K562 (cell line): ENCODE results near the gene DOCK3.

ENCODE experiments used
- CBFA2T3 ChIP-seq: fragments of 450-650 bp; IDR thresholded peaks from 2 replicates; pipeline ENCODE4 v1.6.1; 2017
- DMBX1 ChIP-seq: fragments of 250-450 bp; sonication (Bioruptor Pico); IDR thresholded peaks from 2 replicates; pipeline ENCODE4 v1.8.0; 2022; ENCODE audit warnings: inconsistent platforms, mild to moderate bottlenecking, moderate library complexity, borderline replicate concordance
- GATA2 ChIP-seq: sonication (generic); formaldehyde crosslinking; IDR thresholded peaks from 2 replicates; pipeline ENCODE4 v1.4.0; 2020; ENCODE audit warnings: mild to moderate bottlenecking, missing genetic modification reagents
- GMEB1 ChIP-seq: fragments of 250-450 bp; sonication (Bioruptor Pico); IDR thresholded peaks from 2 replicates; pipeline ENCODE4 v1.4.0; 2020; ENCODE audit warnings: mild to moderate bottlenecking
- KLF13 ChIP-seq: fragments of 450-650 bp; IDR thresholded peaks from 2 replicates; pipeline ENCODE4 v1.6.1; 2016; ENCODE audit warnings: missing genetic modification characterization, low read depth, mild to moderate bottlenecking, missing compliant biosample characterization, moderate library complexity, borderline replicate concordance
- MAFK ChIP-seq: IDR thresholded peaks from 2 replicates; pipeline ENCODE4 v1.6.1; 2011; ENCODE audit warnings: low read length, improper control_type of control experiment
- ZKSCAN1 ChIP-seq: fragments of 150-350 bp; IDR thresholded peaks from 2 replicates; pipeline ENCODE4 v1.6.1; 2016; ENCODE audit warnings: low read depth, low read length
- TF ChIP-seq, protein P1 (sequence below): fragments of 200-800 bp; sonication (Bioruptor generic); IDR thresholded peaks from 2 replicates; pipeline ENCODE4 v1.6.1; 2016; ENCODE audit warnings: missing genetic modification characterization, missing compliant biosample characterization

DNA sequence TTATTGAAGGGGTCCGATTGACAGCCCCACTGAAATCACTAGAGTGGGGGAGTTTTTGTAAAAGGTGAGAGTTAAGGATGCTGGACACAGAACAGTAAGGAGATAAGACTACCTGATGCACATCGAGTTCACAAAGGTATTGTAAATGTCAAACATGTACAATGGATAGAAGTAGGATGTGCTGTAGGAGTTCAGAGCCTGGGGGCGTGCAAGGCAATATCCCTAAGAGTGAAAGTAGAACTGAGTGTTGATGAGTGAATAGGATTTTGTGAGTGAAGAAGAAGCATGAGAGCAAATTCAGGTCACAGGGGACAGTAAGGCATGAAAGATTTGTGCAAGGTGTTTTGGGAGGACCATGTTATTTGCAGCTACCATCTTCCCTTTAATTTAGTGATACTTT lies 21.5 kb downstream of the DOCK3 start:
- TF ChIP-seq GMEB1 = no peak
- no peak for TF ChIP-seq MAFK
- TF ChIP-seq DMBX1 (CRISPR knock-in tag) = no peak
- no peak for TF ChIP-seq KLF13 (tag)
- TF ChIP-seq, protein P1, sequence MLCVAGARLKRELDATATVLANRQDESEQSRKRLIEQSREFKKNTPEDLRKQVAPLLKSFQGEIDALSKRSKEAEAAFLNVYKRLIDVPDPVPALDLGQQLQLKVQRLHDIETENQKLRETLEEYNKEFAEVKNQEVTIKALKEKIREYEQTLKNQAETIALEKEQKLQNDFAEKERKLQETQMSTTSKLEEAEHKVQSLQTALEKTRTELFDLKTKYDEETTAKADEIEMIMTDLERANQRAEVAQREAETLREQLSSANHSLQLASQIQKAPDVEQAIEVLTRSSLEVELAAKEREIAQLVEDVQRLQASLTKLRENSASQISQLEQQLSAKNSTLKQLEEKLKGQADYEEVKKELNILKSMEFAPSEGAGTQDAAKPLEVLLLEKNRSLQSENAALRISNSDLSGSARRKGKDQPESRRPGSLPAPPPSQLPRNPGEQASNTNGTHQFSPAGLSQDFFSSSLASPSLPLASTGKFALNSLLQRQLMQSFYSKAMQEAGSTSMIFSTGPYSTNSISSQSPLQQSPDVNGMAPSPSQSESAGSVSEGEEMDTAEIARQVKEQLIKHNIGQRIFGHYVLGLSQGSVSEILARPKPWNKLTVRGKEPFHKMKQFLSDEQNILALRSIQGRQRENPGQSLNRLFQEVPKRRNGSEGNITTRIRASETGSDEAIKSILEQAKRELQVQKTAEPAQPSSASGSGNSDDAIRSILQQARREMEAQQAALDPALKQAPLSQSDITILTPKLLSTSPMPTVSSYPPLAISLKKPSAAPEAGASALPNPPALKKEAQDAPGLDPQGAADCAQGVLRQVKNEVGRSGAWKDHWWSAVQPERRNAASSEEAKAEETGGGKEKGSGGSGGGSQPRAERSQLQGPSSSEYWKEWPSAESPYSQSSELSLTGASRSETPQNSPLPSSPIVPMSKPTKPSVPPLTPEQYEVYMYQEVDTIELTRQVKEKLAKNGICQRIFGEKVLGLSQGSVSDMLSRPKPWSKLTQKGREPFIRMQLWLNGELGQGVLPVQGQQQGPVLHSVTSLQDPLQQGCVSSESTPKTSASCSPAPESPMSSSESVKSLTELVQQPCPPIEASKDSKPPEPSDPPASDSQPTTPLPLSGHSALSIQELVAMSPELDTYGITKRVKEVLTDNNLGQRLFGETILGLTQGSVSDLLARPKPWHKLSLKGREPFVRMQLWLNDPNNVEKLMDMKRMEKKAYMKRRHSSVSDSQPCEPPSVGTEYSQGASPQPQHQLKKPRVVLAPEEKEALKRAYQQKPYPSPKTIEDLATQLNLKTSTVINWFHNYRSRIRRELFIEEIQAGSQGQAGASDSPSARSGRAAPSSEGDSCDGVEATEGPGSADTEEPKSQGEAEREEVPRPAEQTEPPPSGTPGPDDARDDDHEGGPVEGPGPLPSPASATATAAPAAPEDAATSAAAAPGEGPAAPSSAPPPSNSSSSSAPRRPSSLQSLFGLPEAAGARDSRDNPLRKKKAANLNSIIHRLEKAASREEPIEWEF (CRISPR knock-in tag) = no peak
- no peak for TF ChIP-seq CBFA2T3
- TF ChIP-seq ZKSCAN1 = no peak
- TF ChIP-seq GATA2 (CRISPR knock-in tag) = no peak
